CD4-positive, alpha-beta T cell treated with Interleukin-10 for 1 hour (primary cell): Measurements from ENCODE around the gene KCTD5.
A peak's percentile ranks its signal among the peaks of the same experiment; 100 is the strongest.
"Not testable (repeated sequence)": the region's sequence is repeated elsewhere in the genome, so short reads cannot be mapped to it uniquely, and the experiment has no call there.

Experiments
- DNase-seq: peaks from one replicate; pipeline ENCODE4 v3.0.0-alpha.2; 2020

The KCTD5 gene, protein sequence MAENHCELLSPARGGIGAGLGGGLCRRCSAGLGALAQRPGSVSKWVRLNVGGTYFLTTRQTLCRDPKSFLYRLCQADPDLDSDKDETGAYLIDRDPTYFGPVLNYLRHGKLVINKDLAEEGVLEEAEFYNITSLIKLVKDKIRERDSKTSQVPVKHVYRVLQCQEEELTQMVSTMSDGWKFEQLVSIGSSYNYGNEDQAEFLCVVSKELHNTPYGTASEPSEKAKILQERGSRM

DNA sequence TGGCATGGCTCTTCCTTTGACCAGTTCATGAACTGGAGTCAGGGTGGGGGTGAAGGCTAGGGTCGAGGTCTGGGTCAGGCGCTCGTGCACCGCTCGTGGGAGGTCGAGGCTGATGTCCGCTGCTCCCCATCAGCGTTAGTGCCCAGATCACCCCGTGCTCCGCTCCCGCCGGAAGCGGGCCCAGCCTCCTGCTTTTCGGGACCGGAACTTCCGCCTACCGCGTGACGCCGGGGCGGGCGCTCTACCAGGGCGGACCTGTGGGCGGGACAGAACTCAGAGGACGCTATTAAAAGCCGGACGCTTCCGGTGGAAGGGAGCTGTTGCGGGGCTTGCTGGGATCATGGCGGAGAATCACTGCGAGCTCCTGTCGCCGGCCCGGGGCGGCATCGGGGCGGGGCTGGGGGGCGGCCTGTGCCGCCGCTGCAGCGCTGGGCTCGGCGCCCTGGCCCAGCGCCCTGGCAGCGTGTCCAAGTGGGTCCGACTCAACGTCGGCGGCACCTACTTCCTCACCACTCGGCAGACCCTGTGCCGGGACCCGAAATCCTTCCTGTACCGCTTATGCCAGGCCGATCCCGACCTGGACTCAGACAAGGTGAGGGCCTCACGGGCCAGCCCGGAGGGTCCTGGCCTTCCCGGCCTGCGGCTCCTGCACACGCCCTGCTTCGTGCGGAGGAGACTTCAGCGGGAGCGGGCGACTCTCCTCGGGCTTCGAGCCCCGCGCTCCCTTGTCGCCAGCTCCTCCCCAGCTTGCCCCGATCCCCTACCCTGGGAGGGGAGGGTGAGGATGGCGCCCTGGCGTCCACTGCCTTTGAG, at the start of gene KCTD5:
Gene KCTD5 (plus strand): TSS at position 315 of the 813 bp plus-strand sequence. CDS start 26 bp downstream, at position 341.
- DNase-seq, result peak; percentile 96

DNA sequence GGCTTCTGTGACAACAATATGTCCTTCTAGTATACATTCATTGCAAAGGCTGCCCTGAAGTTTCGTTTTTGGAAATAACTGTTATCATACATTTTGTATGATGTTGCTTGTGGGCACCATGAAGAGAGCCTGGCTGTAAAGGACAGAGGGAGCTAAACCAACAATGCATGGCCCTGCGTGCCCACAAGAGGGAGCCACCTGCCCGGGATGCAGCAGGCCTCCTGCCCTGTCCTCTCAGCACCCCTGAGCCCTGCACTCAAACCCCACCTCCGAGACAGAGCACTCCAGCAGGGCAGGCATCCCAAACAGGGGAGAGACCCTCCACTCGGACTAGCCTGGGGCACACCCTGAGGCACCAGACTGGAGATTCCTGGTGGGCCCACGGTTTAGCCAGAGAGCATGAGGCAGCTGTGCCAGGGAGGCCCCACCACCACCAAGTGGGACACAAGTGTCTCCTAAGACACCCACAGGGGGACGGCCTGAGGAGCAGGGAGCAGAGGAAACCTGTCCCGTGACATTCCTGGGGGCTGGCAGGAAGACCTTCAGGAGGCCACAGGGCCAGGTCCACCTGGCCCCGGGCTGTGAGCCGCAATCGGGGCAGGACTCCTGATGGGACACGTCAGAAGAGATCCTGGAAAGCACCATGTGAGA, 43.1 kb upstream of the KCTD5 start:
- DNase-seq, result peak; percentile 53

DNA sequence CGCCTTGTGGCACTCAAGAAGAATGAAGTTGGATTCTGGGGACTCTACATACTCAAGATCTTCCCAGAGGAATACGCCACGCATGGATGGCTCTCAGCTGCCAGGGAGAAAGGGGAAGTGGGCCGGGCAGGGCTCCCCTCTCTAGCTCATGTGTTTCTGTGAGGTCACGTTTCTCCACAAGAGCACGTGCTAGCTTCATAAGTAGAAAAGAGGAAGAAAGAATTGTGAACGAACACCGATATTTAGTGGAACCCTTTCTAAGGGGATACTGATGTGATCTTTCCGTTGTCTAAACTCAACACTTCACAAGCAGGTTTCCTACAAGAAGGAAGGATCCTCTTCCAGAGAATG, 42.6 kb upstream of the KCTD5 start:
- DNase-seq, result not testable (repeated sequence)

DNA sequence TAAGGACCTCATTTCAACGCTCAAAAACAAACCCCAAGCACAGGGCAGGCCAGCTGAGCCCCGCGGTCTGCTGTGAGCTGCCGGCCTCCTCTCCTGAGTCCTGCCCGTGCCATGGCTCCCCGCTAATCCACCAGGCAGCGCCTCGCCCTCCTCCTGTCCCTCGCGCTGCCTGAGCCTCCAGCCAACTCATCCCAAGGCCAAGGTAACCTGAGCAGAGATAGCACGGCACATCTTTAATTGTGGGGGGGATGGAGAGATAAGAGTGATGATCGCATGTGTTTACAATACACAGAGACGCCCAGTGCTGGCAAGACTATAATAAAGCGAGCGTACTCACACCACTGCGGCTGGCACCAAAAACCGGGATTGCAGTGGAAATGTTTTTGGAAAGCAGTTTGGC, 39.8 kb upstream of the KCTD5 start:
- not testable (repeated sequence) for DNase-seq

DNA sequence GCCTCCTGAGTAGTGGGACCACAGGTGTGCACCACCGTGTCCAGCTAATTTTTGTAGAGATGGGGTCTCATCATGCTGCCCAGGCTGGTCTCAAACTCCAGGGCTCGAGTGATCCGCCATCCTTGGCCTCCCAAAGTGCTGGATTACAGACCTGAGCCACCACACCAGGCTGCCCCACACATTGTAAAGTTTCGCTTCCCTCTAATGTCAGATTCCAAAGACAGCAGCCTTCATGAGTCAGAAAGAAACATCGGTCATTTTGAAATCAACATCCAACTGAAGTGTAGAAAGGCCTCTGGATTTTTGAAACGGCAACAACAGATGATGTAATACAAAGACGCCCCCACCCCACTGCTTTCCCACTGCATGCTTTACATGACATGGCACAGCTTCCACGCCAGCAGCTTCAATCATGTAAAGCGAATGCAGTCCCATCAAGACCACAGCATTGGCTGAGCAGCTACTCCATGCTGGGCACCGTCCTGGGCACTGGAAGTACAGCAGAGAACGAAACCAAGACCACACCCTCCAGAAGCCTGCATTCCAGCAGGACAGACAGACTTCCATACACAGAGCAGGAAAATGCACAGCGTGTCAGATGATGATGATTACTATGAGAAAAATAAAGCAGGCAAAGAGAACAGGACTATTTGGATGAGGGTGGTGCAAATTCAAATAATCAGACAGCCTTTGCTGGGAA, 37.4 kb upstream of the KCTD5 start:
- DNase-seq, result not testable (repeated sequence)

DNA sequence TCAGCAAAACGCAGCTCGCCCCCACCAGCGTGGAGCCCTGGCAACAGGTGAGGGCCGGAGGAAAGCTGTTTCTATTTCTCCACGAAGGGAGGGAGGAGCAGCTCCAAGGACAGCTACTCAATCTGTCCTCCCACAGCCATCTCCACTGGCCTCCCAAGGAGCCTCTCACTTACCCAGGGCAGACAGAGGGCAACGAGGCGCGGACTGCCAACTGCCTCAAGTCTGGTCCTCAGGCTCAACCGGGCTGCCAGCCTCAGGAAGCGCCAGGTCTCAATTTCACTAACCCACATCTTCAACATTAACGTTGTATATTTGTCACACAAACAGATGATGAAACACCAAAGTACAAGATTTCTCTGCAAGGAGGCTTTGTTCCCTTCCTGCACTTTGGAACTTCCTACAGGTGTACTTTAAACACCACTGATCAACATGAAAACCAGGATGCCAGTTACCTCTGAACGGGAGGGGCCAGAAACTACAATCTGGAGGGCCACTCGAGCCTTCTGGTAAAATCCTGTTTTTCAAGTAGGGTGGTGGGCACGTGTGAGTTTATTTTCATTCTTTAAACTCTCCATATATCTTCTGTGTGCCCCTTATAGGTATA, 31.0 kb upstream of the KCTD5 start:
- DNase-seq, result not testable (repeated sequence)

DNA sequence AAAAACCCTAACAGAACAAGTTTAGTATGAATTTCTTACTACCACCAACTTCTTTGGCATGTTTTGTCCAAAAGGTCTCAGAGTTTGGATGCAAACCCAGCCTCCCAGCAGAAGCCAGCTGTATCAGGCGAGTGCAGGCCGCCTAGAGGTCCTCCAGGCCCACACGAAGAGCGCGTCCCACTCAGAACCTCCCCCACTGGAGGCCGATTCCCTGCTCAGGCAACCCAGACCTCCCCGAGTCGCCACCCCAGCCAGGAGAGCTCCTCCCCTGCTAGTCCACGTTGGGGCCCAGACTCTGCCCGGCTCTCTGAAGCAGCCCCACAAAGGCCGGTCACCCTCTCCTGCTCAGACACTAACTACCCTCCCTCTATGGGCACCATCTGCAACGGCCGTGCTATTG, 28.4 kb upstream of the KCTD5 start:
- DNase-seq, result not testable (repeated sequence)

DNA sequence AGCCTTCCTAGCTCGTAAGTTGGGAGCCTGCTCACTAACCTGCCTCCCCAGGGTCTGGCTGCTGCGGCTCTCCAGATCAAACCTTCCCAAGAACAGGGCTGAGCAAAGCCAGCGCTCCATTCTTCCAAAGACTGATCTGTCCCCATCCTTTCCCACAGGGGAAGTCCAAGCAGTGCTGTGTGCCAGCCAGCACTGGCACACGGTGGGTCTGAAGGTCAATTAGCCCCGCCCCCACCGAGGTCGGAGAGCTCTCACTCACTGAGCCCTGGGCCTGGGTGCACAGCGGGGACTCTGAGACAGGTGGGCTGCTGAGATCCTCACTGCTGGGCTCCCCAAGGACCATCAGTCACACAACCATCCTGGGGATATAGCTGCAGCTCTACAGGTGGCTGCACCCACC, 27.4 kb upstream of the KCTD5 start:
- DNase-seq, result not testable (repeated sequence)

DNA sequence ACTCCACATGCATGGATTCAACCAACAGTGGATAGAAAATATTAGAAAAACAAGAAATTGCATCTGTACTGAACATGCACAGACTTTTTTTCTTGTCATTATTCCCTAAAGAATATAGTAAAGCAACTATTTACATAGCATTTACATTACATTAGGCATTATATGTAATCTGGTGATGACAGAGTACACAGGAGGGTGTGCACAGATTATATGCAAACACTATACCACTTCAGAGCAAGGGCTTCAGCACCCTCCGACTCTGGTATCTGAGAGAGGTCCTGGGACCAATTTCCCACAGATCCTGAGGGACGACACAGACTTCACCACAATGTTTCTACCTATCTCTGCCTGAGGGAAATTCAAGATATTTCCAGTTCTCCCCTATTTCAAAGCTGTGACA, 25.3 kb upstream of the KCTD5 start:
- DNase-seq, result no peak

DNA sequence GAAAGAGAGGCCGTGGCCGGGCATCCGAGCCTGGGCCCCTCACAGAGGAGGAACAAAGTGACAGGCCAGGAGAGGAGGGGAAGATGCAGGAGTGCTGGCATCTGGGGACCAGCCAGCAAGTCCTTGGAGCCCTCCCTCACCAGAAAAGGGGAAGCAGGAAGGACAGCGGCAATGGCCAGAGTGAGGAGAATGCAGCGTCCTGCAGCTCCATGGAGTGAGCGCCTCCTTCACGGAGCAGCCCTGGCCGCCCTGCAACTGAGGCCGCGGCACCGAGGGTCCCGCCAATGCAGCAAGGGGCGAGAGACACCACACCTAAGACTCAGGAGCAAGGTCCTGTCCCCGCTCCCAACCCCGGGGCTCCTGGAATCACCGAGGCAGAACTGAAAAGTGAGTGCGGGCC, 24.5 kb upstream of the KCTD5 start:
- DNase-seq, result not testable (repeated sequence)

DNA sequence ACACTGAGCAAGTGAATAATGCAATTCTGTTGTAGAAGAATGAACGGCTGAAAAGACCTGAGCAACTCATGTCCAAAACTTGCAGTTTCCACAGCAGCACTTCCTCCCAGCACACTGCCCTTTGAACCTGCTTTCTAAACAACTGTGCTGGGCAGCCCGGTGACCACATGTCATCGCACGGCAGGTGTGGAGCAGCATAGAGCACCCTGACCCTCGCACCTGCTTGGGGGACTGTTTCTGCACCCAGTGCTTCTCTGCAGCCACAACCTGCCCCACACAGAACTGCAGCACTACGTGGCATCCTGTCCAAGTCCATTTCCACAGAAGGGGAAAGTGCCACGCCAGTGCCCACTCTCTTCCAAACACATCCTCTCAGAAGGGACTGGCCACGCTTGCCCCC, 22.8 kb upstream of the KCTD5 start:
- DNase-seq, result not testable (repeated sequence)

DNA sequence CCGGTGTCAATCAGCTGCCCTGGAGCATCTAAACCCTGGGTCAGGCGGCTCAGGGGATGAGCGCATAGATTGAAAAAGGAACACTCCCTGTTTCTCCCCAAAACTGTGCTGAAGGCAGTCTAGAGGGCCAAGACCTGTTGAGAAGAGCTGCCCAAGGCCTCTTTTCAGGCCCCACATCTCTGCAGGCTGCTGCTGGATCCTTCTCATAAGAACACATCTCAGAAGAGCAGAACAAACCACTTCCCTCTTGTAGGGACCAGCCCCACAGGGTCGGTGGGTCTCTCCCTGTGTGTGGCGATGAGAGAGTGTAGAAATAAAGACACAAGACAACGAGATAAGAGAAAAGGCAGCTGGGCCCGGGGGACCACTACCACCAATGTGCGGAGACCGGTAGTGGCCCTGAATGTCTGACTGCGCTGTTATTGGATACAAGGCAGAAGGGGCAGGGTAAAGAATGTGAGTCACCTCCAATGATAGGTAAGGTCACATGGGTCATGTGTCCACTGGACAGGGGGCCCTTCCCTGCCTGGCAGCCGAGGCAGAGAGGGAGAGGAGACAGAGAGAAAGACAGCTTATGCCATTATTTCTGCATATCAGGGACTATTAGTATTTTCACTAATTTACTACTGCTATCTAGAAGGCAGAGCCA, 22.2 kb upstream of the KCTD5 start:
- DNase-seq, result not testable (repeated sequence)

DNA sequence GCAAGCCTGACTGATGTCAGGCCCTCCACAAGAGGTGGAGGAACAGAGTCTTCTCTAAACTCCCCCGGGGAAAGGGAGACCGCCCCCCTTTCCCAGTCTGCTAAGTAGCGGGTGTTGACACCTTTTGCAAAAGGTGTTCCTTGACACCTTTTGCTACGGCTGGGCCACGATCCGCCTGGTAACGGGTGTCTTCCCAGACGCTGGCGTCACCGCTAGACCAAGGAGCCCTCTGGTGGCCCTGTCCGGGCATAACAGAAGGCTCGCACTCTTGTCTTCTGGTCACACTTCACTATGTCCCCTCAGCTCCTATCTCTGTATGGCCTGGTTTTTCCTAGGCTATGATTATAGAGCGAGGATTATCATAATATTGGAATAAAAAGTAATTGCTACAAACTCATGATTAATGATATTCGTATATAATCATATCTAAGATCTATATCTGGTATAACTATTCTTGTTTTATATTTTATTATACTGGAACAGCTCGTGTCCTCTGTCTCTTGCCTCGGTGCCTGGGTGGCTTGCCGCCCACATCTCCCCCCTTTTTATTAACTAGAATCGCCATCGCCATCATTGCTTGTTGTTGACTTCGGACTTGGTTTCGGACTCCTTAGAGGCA, 21.5 kb upstream of the KCTD5 start:
- peak; percentile 49 for DNase-seq

DNA sequence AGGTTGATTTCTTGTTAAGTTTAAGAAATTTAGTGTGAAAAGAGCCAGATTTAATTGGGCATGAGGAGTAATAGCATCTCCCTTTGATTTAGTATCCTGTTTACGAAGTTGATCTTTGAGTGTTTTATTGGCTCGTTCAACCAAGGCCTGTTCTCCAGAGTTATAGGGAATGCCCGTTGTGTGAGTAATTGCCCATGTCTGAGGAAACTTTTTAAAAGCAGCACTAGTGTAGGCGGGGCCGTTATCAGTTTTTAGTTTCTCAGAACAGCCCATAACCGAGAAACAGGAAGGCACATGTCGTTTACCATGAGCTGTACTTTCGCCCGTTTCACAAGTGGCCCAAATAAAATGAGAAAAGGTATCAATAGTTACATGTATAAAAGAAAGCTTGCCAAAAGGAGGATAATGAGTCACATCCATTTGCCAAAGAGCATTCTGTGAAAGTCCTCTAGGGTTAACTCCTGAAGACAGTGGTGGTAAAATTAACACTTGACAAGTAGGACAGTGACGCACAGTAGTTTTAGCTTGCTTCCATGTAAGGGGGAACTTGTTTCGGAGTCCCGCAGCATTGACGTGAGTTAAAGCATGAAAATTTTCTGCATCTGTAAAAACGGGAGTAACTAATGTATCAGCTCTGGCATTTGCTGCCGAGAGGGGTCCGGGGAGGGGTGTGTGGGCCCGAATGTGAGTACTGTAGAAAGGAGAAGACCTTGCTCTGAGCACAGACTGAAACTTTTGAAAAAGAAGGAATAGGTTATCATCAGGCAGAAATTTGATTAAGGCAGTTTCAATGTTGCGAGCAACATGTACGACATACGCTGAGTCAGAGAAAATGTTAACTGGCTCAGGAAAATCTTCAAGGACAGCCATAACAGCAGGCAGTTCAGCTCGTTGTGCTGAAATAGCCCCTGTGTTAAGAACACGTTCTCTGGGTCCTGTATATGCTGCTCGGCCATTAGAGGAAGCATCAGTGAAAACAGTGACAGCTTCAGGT, 18.5 kb upstream of the KCTD5 start:
- peak; percentile 57 for DNase-seq

DNA sequence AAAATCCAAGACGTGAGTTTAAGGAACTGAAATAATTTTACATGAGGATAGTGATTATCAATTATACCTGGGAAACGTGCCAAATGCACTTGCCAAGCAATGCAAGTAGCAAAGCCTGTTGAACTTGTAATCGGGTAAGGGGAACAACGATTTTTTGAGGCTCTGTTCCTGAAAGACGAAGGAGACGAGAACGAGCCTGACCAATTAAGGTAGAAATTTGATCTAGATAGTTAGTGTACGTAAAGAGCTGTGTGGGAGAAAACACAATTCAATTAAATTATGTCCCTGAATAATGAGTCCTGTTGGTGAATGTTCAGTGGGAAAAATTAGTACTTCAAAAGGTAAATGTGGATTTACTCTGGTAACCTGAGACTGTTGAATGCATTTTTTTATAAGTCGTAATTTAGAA, 17.7 kb upstream of the KCTD5 start:
- no peak for DNase-seq

DNA sequence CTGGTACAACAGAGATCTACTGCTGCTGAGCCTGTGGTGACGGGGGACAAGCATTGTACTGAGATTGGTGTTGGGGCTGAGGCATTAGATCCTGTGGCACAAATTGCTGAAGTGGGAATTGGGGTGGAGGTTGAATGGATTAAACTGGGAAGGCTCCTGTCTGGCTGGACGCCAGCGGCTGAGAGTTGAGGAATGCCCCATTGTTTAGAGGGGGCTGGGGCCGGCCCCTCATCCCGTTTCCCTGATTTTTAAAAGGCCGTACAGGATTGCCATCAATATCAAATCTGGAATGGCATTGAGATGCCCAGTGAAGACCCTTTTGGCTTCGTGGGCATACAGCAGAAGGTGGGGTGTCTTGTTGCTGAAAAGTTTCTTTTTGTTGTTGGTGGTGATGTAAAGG, 15.7 kb upstream of the KCTD5 start:
- DNase-seq, result not testable (repeated sequence)

DNA sequence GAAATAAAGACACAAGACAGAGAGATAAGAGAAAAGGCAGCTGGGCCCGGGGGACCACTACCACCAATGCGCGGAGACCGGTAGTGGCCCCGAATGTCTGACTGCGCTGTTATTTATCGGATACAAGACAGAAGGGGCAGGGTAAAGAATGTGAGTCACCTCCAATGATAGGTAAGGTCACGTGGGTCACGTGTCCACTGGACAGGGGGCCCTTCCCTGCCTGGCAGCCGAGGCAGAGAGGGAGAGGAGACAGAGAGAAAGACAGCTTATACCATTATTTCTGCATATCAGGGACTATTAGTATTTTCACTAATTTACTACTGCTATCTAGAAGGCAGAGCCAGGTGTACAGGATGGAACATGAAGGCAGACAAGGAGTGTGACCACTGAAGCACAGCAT, 12.7 kb upstream of the KCTD5 start:
- DNase-seq, result not testable (repeated sequence)

DNA sequence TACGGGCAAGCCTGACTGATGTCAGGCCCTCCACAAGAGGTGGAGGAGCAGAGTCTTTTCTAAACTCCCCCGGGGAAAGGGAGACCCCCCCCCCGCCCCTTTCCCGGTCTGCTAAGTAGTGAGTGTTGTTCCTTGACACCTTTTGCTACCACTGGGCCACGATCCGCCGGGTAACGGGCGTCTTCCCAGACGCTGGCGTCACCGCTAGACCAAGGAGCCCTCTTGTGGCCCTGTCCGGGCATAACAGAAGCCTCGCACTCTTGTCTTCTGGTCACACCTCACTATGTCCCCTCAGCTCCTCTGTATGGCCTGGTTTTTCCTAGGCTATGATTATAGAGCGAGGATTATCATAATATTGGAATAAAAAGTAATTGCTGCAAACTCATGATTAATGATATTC, 12.3 kb upstream of the KCTD5 start:
- DNase-seq, result peak; percentile 69

DNA sequence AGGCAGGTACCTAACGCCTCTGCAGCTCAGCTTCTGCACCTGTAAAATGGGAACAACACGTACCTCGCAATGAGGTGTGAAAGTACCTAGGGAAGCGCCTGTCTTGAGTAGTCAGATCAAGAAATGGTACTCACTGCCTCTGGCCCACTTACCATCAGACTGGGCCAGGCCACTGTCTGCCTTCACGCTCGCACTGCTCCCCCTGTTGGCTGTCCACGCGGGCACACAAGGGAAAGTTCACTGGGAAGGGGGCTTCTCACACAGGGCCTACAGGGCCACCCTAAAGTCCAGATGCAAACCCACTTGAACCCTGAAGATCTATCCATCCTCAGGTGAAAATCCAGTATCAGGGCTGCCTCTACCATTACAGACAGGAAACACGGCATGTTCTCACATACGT, 11.1 kb upstream of the KCTD5 start:
- peak; percentile 35 for DNase-seq

DNA sequence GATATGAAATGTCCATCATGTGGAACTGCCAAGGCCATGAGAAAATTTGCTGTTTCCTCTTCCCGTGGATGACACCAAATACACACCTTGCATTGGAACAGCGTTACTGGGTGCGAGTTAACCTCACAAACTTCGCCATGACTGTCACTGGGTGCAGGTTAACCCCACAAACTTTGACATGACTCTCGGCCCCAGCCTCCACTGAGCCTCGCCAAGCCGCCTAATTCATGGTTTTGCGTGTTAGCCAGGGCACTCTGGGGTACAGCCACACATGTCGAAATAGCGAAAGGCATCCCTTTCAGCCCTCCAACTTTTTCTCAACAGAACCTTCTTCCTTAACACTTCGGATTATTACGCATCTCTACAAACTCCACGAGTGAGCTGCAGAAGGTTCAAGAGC, 10.6 kb upstream of the KCTD5 start:
- DNase-seq, result no peak
